ENCODE measurements around the gene RALGPS1. TPM values are rescaled to one million over a fixed set of nuclear protein-coding genes. Genes with fewer than 3 reads are reported as not detected.
A peak's percentile ranks its signal among the peaks of the same experiment; 100 is the strongest.

Gene RALGPS1
- total RNA-seq (ENCODE audit: low replicate concordance), result 2.4 and 2.9 TPM in 2 replicates

GRCh38 chr9:126914458-126915280, at the start of gene RALGPS1:
Gene RALGPS1, plus strand, starts transcription at chr9:126914782. Its CDS starts 47,508 bp downstream, at chr9:126962290.
- peak within 1 kb of the TSS; percentile 61 for H3K4me3 ChIP-seq (ENCODE audit: low read depth, low read length)
- TF ChIP-seq CTCF (IDR thresholded peaks at IDR 0.05; ENCODE audit: insufficient read depth, low read length), result no peak
- peak; percentile 92 for DNase-seq (ENCODE audit: low read depth)

GRCh38 chr9:126869368-126869767, 45.2 kb upstream of the RALGPS1 start:
- DNase-seq (ENCODE audit: low read depth), result no peak
- no peak overlapping the region for H3K4me3 ChIP-seq (ENCODE audit: low read depth, low read length)
- TF ChIP-seq CTCF (IDR thresholded peaks at IDR 0.05; ENCODE audit: insufficient read depth, low read length), result no peak

GRCh38 chr9:126872516-126872915, 42.1 kb upstream of the RALGPS1 start:
- DNase-seq (ENCODE audit: low read depth), result no peak
- TF ChIP-seq CTCF (IDR thresholded peaks at IDR 0.05; ENCODE audit: insufficient read depth, low read length), result no peak
- no peak overlapping the region for H3K4me3 ChIP-seq (ENCODE audit: low read depth, low read length)

- no peak overlapping the region for H3K4me3 ChIP-seq (ENCODE audit: low read depth, low read length)
- no peak for DNase-seq (ENCODE audit: low read depth)
- TF ChIP-seq CTCF (IDR thresholded peaks at IDR 0.05; ENCODE audit: insufficient read depth, low read length), result no peak
These were observed 39.9 kb upstream of the RALGPS1 start for GRCh38 chr9:126874546-126875314.

- DNase-seq (ENCODE audit: low read depth), result no peak
- H3K4me3 ChIP-seq (ENCODE audit: low read depth, low read length), result no peak overlapping the region
- no peak for TF ChIP-seq CTCF (IDR thresholded peaks at IDR 0.05; ENCODE audit: insufficient read depth, low read length)
These were observed 38.6 kb upstream of the RALGPS1 start for GRCh38 chr9:126875756-126876510.

- DNase-seq (ENCODE audit: low read depth), result no peak
- H3K4me3 ChIP-seq (ENCODE audit: low read depth, low read length), result no peak overlapping the region
- TF ChIP-seq CTCF (IDR thresholded peaks at IDR 0.05; ENCODE audit: insufficient read depth, low read length), result no peak
These were observed 38.1 kb upstream of the RALGPS1 start for GRCh38 chr9:126876531-126876930.

Data from fibroblast of the aortic adventitia (primary cell).